PC-3 (cell line): ENCODE results near the gene SIM2. TPM values are rescaled to one million over a fixed set of nuclear protein-coding genes. Genes with fewer than 3 reads are reported as not detected.

ENCODE experiments used
- ATAC-seq: fragments of 200-7000 bp; cut with Tn5 transposase; 2 replicates; pipeline ENCODE4 v1.9.1; 2020; ENCODE audit warnings: mild to moderate bottlenecking, moderate library complexity
- BruUV-seq: library from RNA; stranded (reverse); fragments of 400-500 nt; replicated peaks from 2 replicates; lab custom pipeline; 2021; lab: Mats Ljungman, UMichigan
- CTCF ChIA-PET: fragments of 300-600 bp; sonication (Branson Sonifier 250); formaldehyde crosslinking; loops from one replicate; lab custom pipeline; 2022; ENCODE audit warnings: antibody characterized with exemption; lab: Charles Lee
- POLR2A ChIA-PET: fragments of 300-600 bp; sonication (Branson Sonifier 250); formaldehyde crosslinking; loops from one replicate; lab custom pipeline; 2022; ENCODE audit warnings: antibody characterized with exemption; ENCODE audit not compliant: unreplicated experiment; lab: Charles Lee
- DNase-seq: peaks from one replicate; pipeline ENCODE4 v3.0.0-alpha.2; 2015
- H2AFZ ChIP-seq: fragments of 300-600 bp; sonication (generic); 2 replicates; pipeline ENCODE4 v1.6.0; 2016; ENCODE audit warnings: antibody characterized with exemption, low read length
- H3F3A ChIP-seq: fragments of 300-600 bp; sonication (generic); one replicate; pipeline ENCODE4 v1.6.0; 2017; ENCODE audit warnings: antibody characterized with exemption, low read length, control low read depth, mild to moderate bottlenecking; ENCODE audit not compliant: unreplicated experiment
- H3K27ac ChIP-seq: fragments of 300-600 bp; sonication (generic); 2 replicates; pipeline ENCODE4 v1.5.1; 2016; ENCODE audit warnings: mild to moderate bottlenecking, low read length
- H3K27me3 ChIP-seq: fragments of 300-600 bp; sonication (generic); 2 replicates; pipeline ENCODE4 v1.6.1; 2016; ENCODE audit warnings: low read length, mixed read lengths
- H3K36me3 ChIP-seq: fragments of 300-600 bp; sonication (generic); 2 replicates; pipeline ENCODE4 v1.6.1; 2016; ENCODE audit warnings: low read depth, mixed run types, low read length, mixed read lengths
- H3K4me1 ChIP-seq: fragments of 300-600 bp; sonication (generic); 2 replicates; pipeline ENCODE4 v1.5.1; 2016; ENCODE audit warnings: low read length; ENCODE audit not compliant: insufficient read depth
- H3K4me2 ChIP-seq: fragments of 300-600 bp; sonication (generic); 2 replicates; pipeline ENCODE4 v1.6.0; 2016; ENCODE audit warnings: low read length
- H3K4me3 ChIP-seq: fragments of 300-600 bp; sonication (generic); 2 replicates; pipeline ENCODE4 v1.5.1; 2016; ENCODE audit warnings: mild to moderate bottlenecking, low read length, mixed read lengths
- H3K79me2 ChIP-seq: fragments of 300-600 bp; sonication (generic); 2 replicates; pipeline ENCODE4 v1.6.1; 2017; ENCODE audit warnings: low read length, mixed read lengths
- H3K9ac ChIP-seq: fragments of 300-600 bp; sonication (generic); 2 replicates; pipeline ENCODE4 v1.6.0; 2016; ENCODE audit warnings: mild to moderate bottlenecking, low read length
- H3K9me2 ChIP-seq: fragments of 300-600 bp; sonication (generic); replicated peaks from 2 replicates; pipeline ENCODE4 v1.6.1; 2016; ENCODE audit warnings: mixed run types, low read length, mixed read lengths
- H3K9me3 ChIP-seq: fragments of 300-600 bp; sonication (generic); 2 replicates; pipeline ENCODE4 v1.6.1; 2016; ENCODE audit warnings: low read length, mixed read lengths
- H4K20me1 ChIP-seq: fragments of 300-600 bp; sonication (generic); 2 replicates; pipeline ENCODE4 v1.6.1; 2016; ENCODE audit warnings: low read length, mixed read lengths
- EZH2 ChIP-seq: fragments of 300-600 bp; sonication (generic); IDR thresholded peaks from one replicate; pipeline ENCODE4 v1.6.1; 2017; ENCODE audit warnings: antibody characterized with exemption, mild to moderate bottlenecking, low read length; ENCODE audit not compliant: unreplicated experiment
- EZH2phosphoT487 ChIP-seq: fragments of 300-600 bp; sonication (generic); IDR thresholded peaks from 2 replicates; pipeline ENCODE4 v1.6.1; 2018; ENCODE audit warnings: mild to moderate bottlenecking, antibody characterized with exemption, low read length, borderline replicate concordance
- intact Hi-C: fragments of 100-400 bp; cut with micrococcal nuclease; formaldehyde crosslinking; loops from 2 replicates; pipeline ENCODE4 v1.9.0; 2023
- total RNA-seq: library from RNA; depleted of rRNA; stranded (reverse); fragments of >200 nt; gene quantifications from 2 replicates; pipeline ENCODE4 v1.2.3, GENCODE V29; 2014
- TF ChIP-seq, protein P1 (sequence below): fragments of 300-600 bp; sonication (generic); conservative IDR thresholded peaks from 2 replicates; pipeline ENCODE4 v1.5.1; 2017; ENCODE audit warnings: antibody characterized with exemption, low read depth, mild to moderate bottlenecking, low read length

SIM2 gene
- total RNA-seq, 1 experiment from 2014 or later = 71.2 TPM

DNA sequence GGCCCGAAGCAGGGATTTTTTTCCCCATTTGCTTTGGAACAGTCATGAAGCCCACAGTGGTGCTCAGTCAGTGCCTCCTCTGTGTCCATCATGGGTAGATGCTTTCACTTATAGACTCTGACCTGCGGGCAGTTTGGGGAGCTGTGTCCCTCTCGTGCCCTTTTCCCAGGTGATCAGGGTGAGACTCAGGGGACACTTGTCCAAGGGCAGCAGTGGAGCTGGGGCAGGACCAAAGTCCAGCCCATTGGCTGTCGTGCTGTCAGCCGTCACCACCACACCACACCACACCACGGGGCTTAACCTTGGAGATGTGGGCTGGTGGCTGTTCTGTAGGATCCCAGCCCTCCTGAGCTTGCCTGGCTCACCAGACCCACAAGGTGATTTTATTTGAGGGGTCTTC, 34.9 kb downstream of the SIM2 start:
- no peaks in the 10 kb centered on the region for H3F3A ChIP-seq
- no peaks in the 10 kb centered on the region for H3K9me3 ChIP-seq
- H3K36me3 ChIP-seq = peaks cover 60% of the 10 kb centered on the region
- no peak overlapping the region for H3K9ac ChIP-seq
- H3K4me1 ChIP-seq = no peaks in the 10 kb centered on the region
- intact Hi-C loops = no loop called here
- no peak for TF ChIP-seq EZH2
- TF ChIP-seq, protein P1, sequence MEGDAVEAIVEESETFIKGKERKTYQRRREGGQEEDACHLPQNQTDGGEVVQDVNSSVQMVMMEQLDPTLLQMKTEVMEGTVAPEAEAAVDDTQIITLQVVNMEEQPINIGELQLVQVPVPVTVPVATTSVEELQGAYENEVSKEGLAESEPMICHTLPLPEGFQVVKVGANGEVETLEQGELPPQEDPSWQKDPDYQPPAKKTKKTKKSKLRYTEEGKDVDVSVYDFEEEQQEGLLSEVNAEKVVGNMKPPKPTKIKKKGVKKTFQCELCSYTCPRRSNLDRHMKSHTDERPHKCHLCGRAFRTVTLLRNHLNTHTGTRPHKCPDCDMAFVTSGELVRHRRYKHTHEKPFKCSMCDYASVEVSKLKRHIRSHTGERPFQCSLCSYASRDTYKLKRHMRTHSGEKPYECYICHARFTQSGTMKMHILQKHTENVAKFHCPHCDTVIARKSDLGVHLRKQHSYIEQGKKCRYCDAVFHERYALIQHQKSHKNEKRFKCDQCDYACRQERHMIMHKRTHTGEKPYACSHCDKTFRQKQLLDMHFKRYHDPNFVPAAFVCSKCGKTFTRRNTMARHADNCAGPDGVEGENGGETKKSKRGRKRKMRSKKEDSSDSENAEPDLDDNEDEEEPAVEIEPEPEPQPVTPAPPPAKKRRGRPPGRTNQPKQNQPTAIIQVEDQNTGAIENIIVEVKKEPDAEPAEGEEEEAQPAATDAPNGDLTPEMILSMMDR = no peak
- TF ChIP-seq EZH2phosphoT487 = no peak
- H4K20me1 ChIP-seq = no peaks in the 10 kb centered on the region
- no TSS peak for BruUV-seq
- no peaks in the 10 kb centered on the region for H3K27me3 ChIP-seq
- no peak overlapping the region for H2AFZ ChIP-seq
- ChIA-PET POLR2A (no interaction called here), CTCF (no interaction called here)
- DNase-seq (no peak), ATAC-seq (no peak)
- H3K9me2 ChIP-seq = no peaks in the 10 kb centered on the region
- H3K79me2 ChIP-seq = no peaks in the 10 kb centered on the region
- H3K4me3 ChIP-seq = no peak overlapping the region
- no peak overlapping the region for H3K4me2 ChIP-seq
- H3K27ac ChIP-seq = no peak overlapping the region

DNA sequence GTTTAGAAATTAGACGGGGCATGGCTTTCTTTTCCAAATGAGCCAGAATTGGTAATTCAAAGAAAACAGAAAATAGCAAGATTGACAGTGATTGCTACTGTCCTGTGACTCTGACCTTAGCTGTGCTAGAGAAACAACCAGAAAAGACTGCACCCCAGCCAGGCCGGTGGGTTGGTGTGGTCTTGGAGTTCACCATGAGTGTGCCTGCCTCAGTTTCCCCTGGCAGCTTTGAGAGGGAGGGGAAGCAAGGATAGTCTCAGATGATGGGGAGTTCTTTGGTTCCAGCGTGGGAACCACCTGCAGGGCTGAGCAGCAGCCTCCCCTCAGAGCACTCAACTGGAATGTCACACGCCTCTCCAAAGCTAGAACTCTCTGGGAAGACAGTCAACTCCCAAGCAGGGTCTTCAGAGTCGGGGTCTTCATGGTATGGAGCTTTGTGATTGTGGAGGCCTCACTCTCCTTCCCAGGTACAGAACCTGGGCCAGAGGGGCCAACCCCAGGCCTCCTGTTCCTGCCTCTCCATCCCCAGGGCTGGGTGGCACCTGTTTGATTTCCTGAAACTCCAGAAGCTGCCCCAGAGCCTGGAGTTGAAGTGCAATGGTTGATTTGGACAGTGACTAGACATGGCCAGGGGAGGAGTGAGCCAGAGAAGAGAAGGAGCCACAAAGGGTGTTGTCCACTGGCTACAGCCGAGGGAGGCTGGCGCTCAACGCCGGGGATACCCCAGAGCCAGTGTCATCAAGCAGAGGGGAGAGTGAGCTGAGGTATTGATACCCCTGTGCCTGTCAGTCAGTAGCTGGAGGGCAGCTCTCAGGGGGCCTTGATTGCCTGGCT, 35.7 kb downstream of the SIM2 start:
- Histone ChIP-seq H3K9ac (no peak overlapping the region), H3F3A (no peaks in the 10 kb centered on the region), H3K4me3 (no peak overlapping the region), H4K20me1 (no peaks in the 10 kb centered on the region), H3K4me2 (no peak overlapping the region), H3K27me3 (no peaks in the 10 kb centered on the region), H3K36me3 (peaks cover 63% of the 10 kb centered on the region), H3K9me3 (no peaks in the 10 kb centered on the region), H3K4me1 (no peaks in the 10 kb centered on the region), H3K9me2 (no peaks in the 10 kb centered on the region), H3K27ac (no peak overlapping the region), H3K79me2 (no peaks in the 10 kb centered on the region), H2AFZ (no peak overlapping the region)
- TF ChIP-seq EZH2phosphoT487 = no peak
- no peak for TF ChIP-seq EZH2
- TF ChIP-seq, protein P1 = no peak
- CTCF ChIA-PET = no interaction called here
- BruUV-seq = no TSS peak
- intact Hi-C loops = no loop called here
- DNase-seq = no peak
- POLR2A ChIA-PET = no interaction called here
- no peak for ATAC-seq

DNA sequence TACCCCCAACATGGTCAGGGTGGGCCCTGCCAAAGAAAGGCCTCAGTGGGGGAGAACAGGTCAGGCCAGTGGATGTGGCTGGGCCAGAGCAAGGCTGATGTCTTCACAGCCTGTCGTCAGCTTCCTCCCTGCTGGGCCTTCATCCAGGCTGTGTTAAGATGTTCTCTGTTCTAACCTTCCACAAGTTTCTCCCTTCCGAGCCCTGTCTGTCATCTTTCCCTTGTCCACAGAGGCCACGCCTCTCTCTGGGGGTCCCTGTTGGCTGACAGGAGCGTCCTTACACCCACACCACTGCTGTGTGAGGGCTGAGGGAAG, 36.2 kb downstream of the SIM2 start:
- Histone ChIP-seq H3K27ac (no peak overlapping the region), H3K9me2 (no peaks in the 10 kb centered on the region), H3K9ac (no peak overlapping the region), H3K36me3 (peaks cover 58% of the 10 kb centered on the region), H4K20me1 (no peaks in the 10 kb centered on the region), H3K4me3 (no peak overlapping the region), H3K4me2 (no peak overlapping the region), H3F3A (no peaks in the 10 kb centered on the region), H3K4me1 (no peaks in the 10 kb centered on the region), H3K79me2 (no peaks in the 10 kb centered on the region), H2AFZ (no peak overlapping the region), H3K9me3 (no peaks in the 10 kb centered on the region), H3K27me3 (no peaks in the 10 kb centered on the region)
- ATAC-seq (no peak; the same call in 1 of the 2 replicates), DNase-seq (no peak)
- POLR2A ChIA-PET = no interaction called here
- TF ChIP-seq, protein P1 = no peak
- no peak for TF ChIP-seq EZH2phosphoT487
- TF ChIP-seq EZH2 = no peak
- BruUV-seq = no TSS peak
- CTCF ChIA-PET = no interaction called here
- intact Hi-C loops = no loop called here
